Activated naive CD4-positive, alpha-beta T cell treated with Interleukin-2 at 50 U/mL for 16 hours (primary cell): Measurements from ENCODE around the gene NOP9.

Experiments
- DNase-seq: peaks from one replicate; pipeline ENCODE4 v3.0.0-alpha.2; 2020

The NOP9 gene

GRCh38 chr14:24356208-24356607, 56.6 kb downstream of the NOP9 start:
- DNase-seq = no peak
